ENCODE results near the gene MRPL51.

DNA sequence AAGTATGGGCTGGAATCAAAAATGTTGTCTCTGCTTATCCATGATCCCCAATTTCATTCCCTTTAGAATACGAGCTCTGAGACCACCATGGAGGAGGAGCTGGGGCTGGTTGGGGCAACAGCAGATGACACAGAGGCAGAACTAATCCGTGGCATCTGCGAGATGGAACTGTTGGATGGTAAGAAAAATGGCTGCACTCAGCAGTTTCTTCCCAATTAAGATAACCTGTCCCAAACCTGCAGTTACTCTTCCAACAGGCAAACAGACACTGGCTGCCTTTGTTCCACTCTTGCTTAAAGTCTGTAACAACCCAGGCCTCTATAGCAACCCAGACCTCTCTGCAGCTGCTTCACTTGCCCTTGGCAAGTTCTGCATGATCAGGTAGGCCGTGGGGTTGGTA is 34.6 kb upstream of the MRPL51 start:
- TF ChIP-seq, protein P1, sequence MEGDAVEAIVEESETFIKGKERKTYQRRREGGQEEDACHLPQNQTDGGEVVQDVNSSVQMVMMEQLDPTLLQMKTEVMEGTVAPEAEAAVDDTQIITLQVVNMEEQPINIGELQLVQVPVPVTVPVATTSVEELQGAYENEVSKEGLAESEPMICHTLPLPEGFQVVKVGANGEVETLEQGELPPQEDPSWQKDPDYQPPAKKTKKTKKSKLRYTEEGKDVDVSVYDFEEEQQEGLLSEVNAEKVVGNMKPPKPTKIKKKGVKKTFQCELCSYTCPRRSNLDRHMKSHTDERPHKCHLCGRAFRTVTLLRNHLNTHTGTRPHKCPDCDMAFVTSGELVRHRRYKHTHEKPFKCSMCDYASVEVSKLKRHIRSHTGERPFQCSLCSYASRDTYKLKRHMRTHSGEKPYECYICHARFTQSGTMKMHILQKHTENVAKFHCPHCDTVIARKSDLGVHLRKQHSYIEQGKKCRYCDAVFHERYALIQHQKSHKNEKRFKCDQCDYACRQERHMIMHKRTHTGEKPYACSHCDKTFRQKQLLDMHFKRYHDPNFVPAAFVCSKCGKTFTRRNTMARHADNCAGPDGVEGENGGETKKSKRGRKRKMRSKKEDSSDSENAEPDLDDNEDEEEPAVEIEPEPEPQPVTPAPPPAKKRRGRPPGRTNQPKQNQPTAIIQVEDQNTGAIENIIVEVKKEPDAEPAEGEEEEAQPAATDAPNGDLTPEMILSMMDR (IDR thresholded peaks at IDR 0.05) = no peak
- no peak for TF ChIP-seq POLR2A (IDR thresholded peaks at IDR 0.05)
